ENCODE measurements around the gene CIZ1. TPM values are rescaled to one million over a fixed set of nuclear protein-coding genes. Genes with fewer than 3 reads are reported as not detected.
"Not testable (repeated sequence)": the region's sequence is repeated elsewhere in the genome, so short reads cannot be mapped to it uniquely, and the experiment has no call there.

CIZ1 gene
- total RNA-seq, 1 donor from 2014 or later = 186 TPM

DNA sequence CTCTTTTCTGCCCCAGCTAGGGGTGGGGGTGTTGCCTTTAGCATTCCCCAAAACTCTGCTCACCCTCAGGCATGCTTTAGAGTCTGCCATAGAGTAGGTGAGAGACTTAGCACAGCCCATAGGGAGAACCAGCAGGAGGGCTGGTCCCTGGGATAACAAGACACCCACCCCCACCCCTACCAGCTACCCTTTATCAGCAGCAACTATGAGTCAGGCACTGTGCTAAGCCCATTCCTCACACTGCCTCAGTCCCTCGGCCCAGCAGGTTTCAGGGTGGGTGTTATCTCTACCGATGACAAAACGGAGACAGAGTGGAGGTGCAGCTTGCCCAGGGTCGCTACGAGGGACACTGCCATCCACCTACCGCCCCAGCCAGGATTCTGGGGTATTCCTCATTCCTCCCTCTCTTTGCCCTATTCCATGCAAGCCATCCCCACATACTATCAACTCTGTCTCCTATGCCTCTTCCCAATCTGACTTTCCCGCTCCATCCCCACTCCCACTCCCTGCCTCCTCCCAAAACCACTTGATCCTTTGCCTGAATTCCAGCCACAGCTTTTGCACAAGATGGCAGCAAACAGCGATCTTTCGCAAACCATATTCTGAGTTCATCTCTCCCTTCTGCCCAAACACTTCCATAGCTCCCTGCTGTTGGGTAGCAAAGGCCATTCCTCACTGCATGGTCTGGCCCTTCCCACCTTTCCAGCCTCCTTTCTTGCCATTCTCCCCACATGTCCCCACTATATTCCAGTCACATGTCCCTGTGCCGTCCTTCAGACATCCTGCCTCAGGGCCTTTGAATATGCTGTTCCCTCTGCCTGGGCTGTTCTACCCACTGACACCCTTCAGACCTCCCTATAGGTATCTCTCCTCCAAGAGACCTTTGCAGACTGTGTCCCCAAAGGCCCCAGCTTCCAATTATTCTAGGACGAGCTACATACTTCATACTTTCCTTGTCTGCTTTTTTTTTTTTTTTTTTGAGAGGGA is 5.1 kb downstream of the CIZ1 start:
- TF ChIP-seq, protein P1, sequence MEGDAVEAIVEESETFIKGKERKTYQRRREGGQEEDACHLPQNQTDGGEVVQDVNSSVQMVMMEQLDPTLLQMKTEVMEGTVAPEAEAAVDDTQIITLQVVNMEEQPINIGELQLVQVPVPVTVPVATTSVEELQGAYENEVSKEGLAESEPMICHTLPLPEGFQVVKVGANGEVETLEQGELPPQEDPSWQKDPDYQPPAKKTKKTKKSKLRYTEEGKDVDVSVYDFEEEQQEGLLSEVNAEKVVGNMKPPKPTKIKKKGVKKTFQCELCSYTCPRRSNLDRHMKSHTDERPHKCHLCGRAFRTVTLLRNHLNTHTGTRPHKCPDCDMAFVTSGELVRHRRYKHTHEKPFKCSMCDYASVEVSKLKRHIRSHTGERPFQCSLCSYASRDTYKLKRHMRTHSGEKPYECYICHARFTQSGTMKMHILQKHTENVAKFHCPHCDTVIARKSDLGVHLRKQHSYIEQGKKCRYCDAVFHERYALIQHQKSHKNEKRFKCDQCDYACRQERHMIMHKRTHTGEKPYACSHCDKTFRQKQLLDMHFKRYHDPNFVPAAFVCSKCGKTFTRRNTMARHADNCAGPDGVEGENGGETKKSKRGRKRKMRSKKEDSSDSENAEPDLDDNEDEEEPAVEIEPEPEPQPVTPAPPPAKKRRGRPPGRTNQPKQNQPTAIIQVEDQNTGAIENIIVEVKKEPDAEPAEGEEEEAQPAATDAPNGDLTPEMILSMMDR (conservative IDR thresholded peaks at IDR 0.05) = no peak
- H3K27me3 Mint-ChIP-seq = no peaks in the 10 kb centered on the region
- peaks cover 29% of the 10 kb centered on the region for H3K36me3 Mint-ChIP-seq
- H3K4me3 Mint-ChIP-seq = no peak overlapping the region
- DNase-seq (ENCODE audit: extremely low spot score, unreplicated experiment) = no peak
- no peak overlapping the region for H3K27ac Mint-ChIP-seq
- H3K4me1 Mint-ChIP-seq (ENCODE audit: unreplicated experiment) = peaks cover 6% of the 10 kb centered on the region
- no peaks in the 10 kb centered on the region for H3K9me3 Mint-ChIP-seq

DNA sequence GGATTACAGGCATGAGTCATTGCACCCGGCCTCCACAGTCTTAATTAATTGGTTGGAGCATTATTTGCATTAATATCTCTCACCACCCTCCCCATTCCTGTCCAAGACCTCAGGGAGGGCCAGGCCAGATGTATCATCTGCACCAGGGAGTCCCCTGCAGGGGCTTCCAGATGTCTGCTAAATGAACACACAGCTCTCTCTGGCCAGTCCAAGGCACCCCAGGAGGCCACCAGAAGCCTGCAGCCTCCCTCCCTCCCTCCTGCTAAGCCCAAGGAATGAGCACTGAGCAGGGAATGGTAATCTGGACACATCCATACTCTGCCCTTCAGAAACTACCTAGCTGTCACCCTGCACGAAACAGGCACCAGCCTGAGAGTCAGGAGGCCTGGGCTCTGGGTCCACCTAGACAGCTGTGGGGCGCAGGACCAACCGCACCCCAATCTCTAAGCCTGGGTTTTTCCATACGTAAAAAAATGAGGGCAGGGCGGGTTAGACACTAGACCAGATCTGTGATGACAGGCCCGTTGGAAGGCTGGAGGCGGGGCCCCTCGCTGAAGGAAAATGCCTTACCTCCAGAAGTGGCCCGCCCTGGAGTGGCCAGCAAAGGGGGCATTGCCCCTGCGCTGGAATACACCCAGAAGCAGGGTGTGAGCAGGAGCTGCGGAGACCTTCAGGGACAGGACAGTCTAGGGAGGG is 8.3 kb downstream of the CIZ1 start:
- H3K36me3 Mint-ChIP-seq = peaks cover 39% of the 10 kb centered on the region
- H3K4me1 Mint-ChIP-seq (ENCODE audit: unreplicated experiment) = no peaks in the 10 kb centered on the region
- TF ChIP-seq, protein P1 (conservative IDR thresholded peaks at IDR 0.05) = no peak
- H3K27ac Mint-ChIP-seq = no peak overlapping the region
- H3K27me3 Mint-ChIP-seq = no peaks in the 10 kb centered on the region
- H3K9me3 Mint-ChIP-seq = no peaks in the 10 kb centered on the region
- no peak for DNase-seq (ENCODE audit: extremely low spot score, unreplicated experiment)
- H3K4me3 Mint-ChIP-seq = no peak overlapping the region

DNA sequence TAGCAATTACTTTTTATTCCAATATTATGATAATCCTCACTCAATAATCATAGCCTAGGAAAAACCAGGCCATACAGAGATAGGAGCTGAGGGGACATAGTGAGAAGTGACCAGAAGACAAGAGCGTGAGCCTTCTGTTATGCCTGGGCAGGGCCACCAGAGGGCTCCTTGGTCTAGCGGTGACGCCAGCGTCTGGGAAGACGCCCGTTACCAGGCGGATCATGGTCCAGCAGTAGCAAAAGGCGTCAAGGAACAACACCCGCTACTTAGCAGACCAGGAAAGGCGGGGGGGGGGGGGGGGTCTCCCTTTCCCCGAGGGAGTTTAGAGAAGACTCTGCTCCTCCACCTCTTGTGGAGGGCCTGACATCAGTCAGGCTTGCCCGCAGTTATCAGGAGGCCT is 9.9 kb downstream of the CIZ1 start:
- DNase-seq (ENCODE audit: extremely low spot score, unreplicated experiment); H3K4me1 Mint-ChIP-seq (ENCODE audit: unreplicated experiment); H3K9me3 Mint-ChIP-seq; H3K4me3 Mint-ChIP-seq; H3K27me3 Mint-ChIP-seq; H3K27ac Mint-ChIP-seq: not testable (repeated sequence)
- TF ChIP-seq, protein P1 (conservative IDR thresholded peaks at IDR 0.05) = peak; percentile 70
- H3K36me3 Mint-ChIP-seq = peaks cover 33% of the 10 kb centered on the region

DNA sequence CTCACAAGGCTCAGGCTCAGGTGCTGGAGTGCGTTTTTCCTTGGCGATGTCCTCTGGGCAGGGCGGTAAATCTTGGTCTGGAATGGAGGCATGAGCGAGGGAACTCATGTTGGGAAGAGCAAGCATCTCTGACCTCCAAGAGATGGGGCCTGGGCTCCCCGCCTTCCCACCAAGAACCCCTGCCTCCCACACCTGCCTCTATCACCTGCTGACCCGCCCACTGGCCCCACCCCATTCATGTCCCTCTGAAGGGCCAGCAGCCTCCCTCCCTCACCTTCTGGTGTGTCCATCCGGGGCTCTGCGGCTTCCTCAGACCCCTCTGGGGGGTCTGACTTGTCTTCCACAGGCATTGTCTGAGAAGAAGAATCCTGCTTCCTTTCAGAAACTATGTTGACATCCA is 10.9 kb downstream of the CIZ1 start:
- H3K9me3 Mint-ChIP-seq = no peaks in the 10 kb centered on the region
- H3K4me3 Mint-ChIP-seq = no peak overlapping the region
- H3K4me1 Mint-ChIP-seq (ENCODE audit: unreplicated experiment) = no peaks in the 10 kb centered on the region
- H3K36me3 Mint-ChIP-seq = peaks cover 29% of the 10 kb centered on the region
- no peak for DNase-seq (ENCODE audit: extremely low spot score, unreplicated experiment)
- H3K27me3 Mint-ChIP-seq = no peaks in the 10 kb centered on the region
- no peak overlapping the region for H3K27ac Mint-ChIP-seq
- TF ChIP-seq, protein P1 (conservative IDR thresholded peaks at IDR 0.05) = no peak

DNA sequence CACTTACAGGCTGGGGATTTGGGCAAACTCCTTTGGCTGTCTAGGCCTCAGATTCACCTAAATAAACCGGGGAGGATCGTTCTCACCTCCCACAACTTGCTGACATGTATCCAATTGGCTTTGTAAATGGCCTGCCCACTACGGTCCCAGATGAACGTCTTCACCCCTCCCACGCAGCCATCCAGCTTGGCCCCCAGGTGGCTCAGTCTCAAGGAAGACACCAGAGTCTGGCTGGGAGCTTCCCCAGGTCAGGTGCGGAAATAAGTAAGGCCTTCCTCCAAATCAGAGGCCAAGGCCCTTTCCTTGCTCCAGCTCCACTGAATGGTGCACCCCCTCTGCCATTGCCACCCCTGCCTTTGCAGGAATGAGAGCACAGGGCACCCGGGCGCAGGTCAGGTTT is 11.4 kb downstream of the CIZ1 start:
- Mint-ChIP-seq H3K27ac (no peak overlapping the region), H3K9me3 (no peaks in the 10 kb centered on the region), H3K27me3 (no peaks in the 10 kb centered on the region), H3K4me3 (no peak overlapping the region), H3K4me1 (ENCODE audit: unreplicated experiment) (no peaks in the 10 kb centered on the region), H3K36me3 (peaks cover 32% of the 10 kb centered on the region)
- TF ChIP-seq, protein P1 (conservative IDR thresholded peaks at IDR 0.05) = no peak
- DNase-seq (ENCODE audit: extremely low spot score, unreplicated experiment) = no peak
